DMS53 treated with DMSO at 0.1 percent for 48 hours (cell line): ENCODE results near the gene BABAM2.
"Not testable (repeated sequence)": the region's sequence is repeated elsewhere in the genome, so short reads cannot be mapped to it uniquely, and the experiment has no call there.

Experiments used
- DNase-seq: peaks from one replicate; lab custom pipeline; 2025; ENCODE audit not compliant: unreplicated experiment; lab: John Stamatoyannopoulos, UW

BABAM2 gene

DNA sequence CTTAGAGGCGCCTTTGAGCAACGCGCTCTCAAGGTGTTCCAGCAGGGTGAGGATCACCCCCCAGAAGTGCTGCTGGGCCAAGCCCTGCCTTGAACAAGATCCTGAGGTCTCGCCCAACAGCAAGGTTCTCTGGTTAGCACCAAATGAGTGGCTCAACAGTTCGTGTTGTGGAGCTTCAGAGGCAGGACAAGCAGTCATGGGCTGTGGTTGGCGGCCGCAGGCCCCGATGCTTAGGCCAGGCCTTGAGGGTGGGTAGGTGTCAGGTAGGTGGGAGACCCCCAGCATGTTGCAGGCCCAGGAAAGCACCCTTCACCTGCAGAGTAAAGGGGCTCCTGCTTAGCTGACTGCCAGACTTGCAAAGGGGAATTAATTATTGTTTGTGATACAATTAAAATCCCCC is 431.9 kb downstream of the BABAM2 start:
- no peak for DNase-seq

- DNase-seq, result no peak
Measured at GRCh38 chr2:28322981-28323396, 432.5 kb downstream of the BABAM2 start.

DNA sequence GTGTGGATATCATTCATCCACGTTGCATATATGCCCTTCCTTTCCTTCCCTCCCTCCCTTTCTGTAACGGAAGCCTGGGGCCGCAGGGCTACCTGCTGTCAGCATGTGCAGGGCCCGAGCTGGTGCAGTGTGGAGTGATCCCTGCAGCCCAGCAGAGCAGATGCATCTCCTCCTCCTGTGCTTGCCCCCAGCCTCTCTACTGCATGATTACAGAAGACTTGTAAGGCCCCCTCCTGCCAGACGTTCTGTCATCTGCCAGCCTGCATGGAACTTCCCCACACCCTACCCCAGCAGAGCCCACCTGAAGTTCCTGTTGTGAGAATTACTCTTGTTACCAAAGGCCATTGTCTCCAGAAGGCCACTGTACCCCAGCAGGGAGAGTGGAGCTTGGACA is 434.6 kb downstream of the BABAM2 start:
- DNase-seq, result no peak

DNA sequence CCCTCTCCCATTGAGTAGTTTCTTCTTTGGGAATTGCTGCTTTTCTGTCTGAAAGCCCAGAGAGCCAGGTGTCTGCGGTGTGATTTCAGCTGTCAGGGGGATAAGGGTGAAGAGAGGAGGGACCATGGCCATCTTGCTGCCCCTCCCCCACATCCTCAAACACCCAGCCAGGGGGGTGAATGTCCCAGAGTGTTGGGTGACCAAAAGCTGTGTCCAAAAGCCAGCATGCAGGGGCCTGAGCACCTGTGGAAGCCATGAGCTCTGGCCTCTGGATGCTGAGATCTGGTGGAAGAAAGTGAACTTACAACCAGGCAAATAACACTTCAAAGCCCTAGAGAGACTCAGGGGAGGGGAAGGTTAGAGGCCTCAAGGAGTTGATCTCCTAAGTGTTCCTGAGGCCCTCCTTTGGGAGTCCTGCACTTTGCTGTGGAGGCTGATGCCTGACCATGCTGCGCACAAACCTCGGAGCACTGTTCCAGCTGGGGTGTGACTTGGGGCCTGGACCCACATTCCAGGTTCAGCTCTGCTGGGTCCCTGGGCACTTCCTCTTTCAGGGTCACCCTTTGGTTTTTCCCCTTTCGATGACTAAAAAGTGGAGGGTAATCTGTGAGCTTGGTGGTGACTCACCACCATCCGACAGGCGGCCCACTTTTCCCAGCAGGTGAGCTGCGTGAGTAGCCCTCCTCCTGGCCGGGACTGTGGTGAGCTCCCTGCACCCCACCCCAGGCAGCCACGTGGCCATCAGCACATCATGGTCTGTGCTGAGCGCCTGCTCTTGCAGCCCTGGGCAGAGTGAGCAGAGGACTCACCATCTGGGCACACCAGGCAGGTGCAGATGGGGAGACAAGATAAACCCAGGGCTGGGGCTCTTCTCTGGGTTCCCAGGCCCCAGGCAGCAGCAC is 435.3 kb downstream of the BABAM2 start:
- no peak for DNase-seq

DNA sequence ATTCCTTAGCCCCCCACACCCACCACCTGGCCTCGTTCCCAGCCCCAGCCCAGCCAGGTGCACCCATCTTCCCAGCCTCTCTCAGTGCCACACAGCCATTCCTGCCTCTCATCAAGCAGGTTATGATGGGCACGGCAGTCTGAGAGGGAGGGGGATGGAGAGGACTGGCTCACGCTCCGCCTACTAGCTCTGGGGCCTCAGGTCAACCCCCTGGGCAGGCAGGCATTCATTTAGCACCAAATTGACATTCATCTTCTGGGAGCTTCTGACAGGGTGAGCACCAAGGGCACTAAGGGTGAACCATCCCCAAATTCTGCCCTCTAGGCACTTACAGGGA is 435.9 kb downstream of the BABAM2 start:
- DNase-seq, result no peak

- no peak for DNase-seq
Measured at GRCh38 chr2:28326881-28327505, 436.5 kb downstream of the BABAM2 start.

DNA sequence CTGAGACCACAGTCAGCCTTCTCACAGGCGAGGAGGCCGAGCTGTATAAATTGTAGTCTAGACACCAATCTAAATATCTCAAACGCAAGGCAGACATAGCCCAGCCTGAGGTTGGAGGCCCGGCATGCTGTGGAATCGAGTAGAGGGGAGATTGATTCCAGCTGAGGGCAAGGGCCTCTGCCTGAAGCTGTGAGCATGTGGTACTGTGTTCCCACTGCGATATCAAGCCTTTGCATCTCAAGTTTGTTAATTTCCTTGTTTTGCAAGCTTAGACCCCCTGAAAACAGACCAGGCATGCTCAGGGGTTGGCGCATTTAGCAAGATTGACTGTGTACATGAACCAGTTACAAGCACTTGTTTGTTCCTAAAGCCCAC is 437.0 kb downstream of the BABAM2 start:
- DNase-seq, result no peak

GRCh38 chr2:28327956-28328922 is 437.7 kb downstream of the BABAM2 start:
- no peak for DNase-seq

DNA sequence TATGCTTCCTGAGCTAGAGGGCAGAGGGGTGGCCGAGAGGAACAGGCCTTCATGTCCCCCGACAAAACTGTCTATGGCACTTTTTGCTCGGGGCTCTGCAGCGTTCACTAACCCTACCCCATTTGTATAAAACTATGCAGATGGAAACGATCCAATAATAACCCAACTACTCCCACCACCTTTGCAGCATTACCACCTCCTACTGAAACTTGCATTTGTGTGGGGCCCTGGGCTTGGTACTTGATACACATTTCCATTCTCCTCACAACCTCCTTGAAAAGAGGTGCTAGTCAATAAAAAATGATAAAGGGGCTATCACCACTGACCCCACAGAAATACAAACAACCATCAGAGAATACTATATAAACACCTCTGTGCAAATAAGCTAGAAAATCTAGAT is 438.7 kb downstream of the BABAM2 start:
- DNase-seq, result no peak

DNA sequence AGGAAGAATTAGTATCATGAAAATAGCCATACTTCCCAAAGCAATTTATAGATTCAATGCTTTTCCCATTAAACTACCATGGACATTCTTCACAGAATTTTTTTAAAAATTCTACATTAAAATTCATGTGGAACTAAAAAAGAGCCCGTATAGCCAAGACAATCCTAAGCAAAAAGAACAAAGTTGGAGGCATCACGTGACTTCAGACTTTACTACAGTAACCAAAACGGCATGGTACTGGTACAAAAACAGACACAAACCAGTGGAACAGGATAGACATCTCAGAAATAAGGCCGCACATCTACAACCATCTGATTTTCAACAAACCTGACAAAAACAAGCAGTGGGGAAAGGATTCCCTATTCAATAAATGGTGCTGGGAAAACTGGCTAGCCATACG is 440.2 kb downstream of the BABAM2 start:
- not testable (repeated sequence) for DNase-seq

GRCh38 chr2:28331797-28332196 is 441.3 kb downstream of the BABAM2 start:
- DNase-seq, result not testable (repeated sequence)

- DNase-seq, result no peak
Measured at GRCh38 chr2:28332696-28333095, 442.2 kb downstream of the BABAM2 start.

DNA sequence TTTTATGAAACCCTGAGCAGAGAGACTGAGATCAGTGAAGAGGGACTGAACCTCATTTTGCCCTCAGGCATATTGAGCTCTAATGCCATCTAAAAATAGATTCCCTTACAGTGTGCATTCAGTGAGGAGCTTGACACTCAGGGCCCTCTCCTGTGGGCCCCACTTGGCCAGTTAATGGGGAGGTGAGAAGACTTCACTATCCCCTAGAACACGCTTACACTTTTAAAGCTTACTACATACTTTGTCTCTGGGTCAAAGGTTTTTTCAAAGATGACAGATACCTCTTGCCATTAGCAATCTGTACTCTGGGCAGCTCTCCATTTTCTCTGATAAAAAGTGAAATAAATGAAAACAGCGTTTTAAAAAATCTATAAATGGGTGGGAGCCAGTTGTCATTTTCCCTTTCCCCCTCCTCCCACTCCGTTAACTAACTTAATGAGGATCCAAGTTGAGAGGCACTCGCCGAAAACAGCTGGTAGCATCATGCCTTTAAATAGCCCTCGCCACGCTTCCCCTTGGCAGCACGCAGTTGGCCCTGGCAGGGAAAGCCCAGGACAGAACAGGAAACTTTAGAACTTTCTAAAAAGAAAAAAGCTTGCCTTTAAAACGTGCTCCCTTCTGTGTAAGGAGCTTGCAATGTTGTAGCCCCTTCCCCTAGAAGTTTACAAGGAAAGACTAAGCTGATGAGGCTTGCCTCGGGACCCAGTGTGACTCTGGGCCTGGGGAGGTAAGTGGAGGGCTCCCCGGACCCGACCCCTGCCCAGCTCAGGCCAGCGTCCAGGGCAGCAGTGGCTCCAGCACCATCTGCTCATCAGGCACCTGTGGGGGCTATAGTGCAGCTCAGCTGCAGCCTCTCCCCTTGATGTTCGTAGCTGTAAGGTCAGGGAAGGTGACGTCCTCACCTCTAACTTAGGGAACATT is 443.3 kb downstream of the BABAM2 start:
- DNase-seq, result no peak

GRCh38 chr2:28334527-28334894 is 444.0 kb downstream of the BABAM2 start:
- DNase-seq, result no peak

- DNase-seq, result not testable (repeated sequence)
Measured at GRCh38 chr2:28335265-28335664, 444.7 kb downstream of the BABAM2 start.

GRCh38 chr2:28335666-28336065 is 445.1 kb downstream of the BABAM2 start:
- no peak for DNase-seq

DNA sequence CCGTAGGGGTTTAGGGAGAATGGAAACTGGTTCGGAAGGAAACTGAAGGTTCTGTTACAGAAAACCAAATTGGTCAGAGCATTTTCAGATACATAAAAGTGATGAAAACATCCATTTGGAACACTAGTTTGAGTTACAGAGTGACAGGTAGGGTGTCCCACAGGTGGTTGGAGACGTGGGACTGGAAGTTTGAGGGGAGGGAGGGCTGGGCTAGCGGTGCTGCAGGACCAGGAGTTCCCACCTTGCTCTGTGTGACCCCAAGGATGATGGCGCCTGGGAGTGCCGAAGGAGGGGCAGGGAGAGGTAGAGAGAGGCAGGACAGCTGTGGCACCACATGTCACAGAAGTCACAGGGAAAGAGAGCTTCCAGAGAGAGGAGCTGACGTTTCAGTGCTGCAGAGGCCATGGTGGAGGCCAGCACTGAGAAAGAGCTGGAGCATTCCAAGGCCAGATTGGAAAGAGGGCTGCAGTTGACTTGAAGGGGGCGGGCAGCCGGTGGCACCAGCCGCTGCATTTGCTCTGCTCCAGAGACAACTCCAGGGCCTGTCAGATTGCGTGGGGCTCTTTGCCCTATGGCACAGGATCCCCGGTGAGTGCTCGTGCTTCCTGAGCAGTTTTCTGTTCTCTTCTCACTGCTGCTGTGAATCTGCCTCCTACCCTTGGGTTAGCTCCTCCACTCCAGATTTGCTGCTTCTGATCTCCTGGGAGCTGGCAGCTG is 445.9 kb downstream of the BABAM2 start:
- DNase-seq, result no peak

- no peak for DNase-seq
Measured at GRCh38 chr2:28336982-28337627, 446.6 kb downstream of the BABAM2 start.

GRCh38 chr2:28338046-28338817 is 447.7 kb downstream of the BABAM2 start:
- no peak for DNase-seq
